NOMO-1 treated with dmso at 0.1 percent for 144 hours (cell line): ENCODE measurements around the gene CFAP46.
"Not testable (repeated sequence)": the region's sequence is repeated elsewhere in the genome, so short reads cannot be mapped to it uniquely, and the experiment has no call there.

Source experiments
- DNase-seq: peaks from one replicate; lab custom pipeline; 2025; ENCODE audit not compliant: unreplicated experiment; lab: John Stamatoyannopoulos, UW

CFAP46 gene

GRCh38 chr10:132915411-132915810 is 27.0 kb downstream of the CFAP46 start:
- DNase-seq, result no peak

- no peak for DNase-seq
Measured at GRCh38 chr10:132914732-132915131, 27.6 kb downstream of the CFAP46 start.

GRCh38 chr10:132913559-132914115 is 28.7 kb downstream of the CFAP46 start:
- DNase-seq, result no peak

- DNase-seq, result no peak
Measured at GRCh38 chr10:132912713-132913558, 29.4 kb downstream of the CFAP46 start.

GRCh38 chr10:132912225-132912712 is 30.1 kb downstream of the CFAP46 start:
- DNase-seq, result no peak

- no peak for DNase-seq
Measured at GRCh38 chr10:132911786-132912097, 30.6 kb downstream of the CFAP46 start.

- DNase-seq, result no peak
Measured at GRCh38 chr10:132910901-132911785, 31.2 kb downstream of the CFAP46 start.

- DNase-seq, result no peak
Measured at GRCh38 chr10:132910186-132910880, 32.0 kb downstream of the CFAP46 start.

- no peak for DNase-seq
Measured at GRCh38 chr10:132909491-132910071, 32.8 kb downstream of the CFAP46 start.

GRCh38 chr10:132908621-132909295 is 33.6 kb downstream of the CFAP46 start:
- DNase-seq, result no peak

GRCh38 chr10:132907821-132908620 is 34.3 kb downstream of the CFAP46 start:
- no peak for DNase-seq

- no peak for DNase-seq
Measured at GRCh38 chr10:132906836-132907235, 35.5 kb downstream of the CFAP46 start.

- no peak for DNase-seq
Measured at GRCh38 chr10:132906106-132906505, 36.3 kb downstream of the CFAP46 start.

GRCh38 chr10:132905661-132906060 is 36.7 kb downstream of the CFAP46 start:
- no peak for DNase-seq

GRCh38 chr10:132904814-132905649 is 37.3 kb downstream of the CFAP46 start:
- no peak for DNase-seq

GRCh38 chr10:132904181-132904813 is 38.1 kb downstream of the CFAP46 start:
- peak; percentile 0 for DNase-seq

GRCh38 chr10:132902656-132903575 is 39.5 kb downstream of the CFAP46 start:
- not testable (repeated sequence) for DNase-seq
